Thymus (tissue), 11 donors: ENCODE measurements around the gene TTBK2. TPM values are rescaled to one million over a fixed set of nuclear protein-coding genes. Genes with fewer than 3 reads are reported as not detected.
"Not testable (repeated sequence)": the region's sequence is repeated elsewhere in the genome, so short reads cannot be mapped to it uniquely, and the experiment has no call there.

Experiments used
- DNase-seq, 9 donors: peaks; one replicate each; pipeline ENCODE4 v3.0.0-alpha.2; 2013; ENCODE audit warnings: low spot score in 9 of 9, low read depth in 6 of 9, missing footprints in 1 of 9
- H3K27ac ChIP-seq, 2 donors: one replicate each; pipeline ENCODE4 v1.5.1; 2013; ENCODE audit warnings: control low read depth in 1 of 2, low read depth in 1 of 2, low read length in 1 of 2, mild to moderate bottlenecking in 1 of 2, moderate library complexity in 1 of 2
- H3K27me3 ChIP-seq, 2 donors: one replicate each; pipeline ENCODE4 v1.5.1; 2013; ENCODE audit warnings: low read length in 1 of 2; ENCODE audit not compliant: control insufficient read depth in 2 of 2, insufficient read depth in 1 of 2
- H3K36me3 ChIP-seq, 2 donors: one replicate each; pipeline ENCODE4 v1.5.1; 2013; ENCODE audit warnings: low read length in 1 of 2, mild to moderate bottlenecking in 1 of 2, moderate library complexity in 1 of 2; ENCODE audit not compliant: control insufficient read depth in 2 of 2, insufficient read depth in 2 of 2
- H3K4me1 ChIP-seq, 2 donors: one replicate each; pipeline ENCODE4 v1.5.1; 2013; ENCODE audit warnings: low read length in 2 of 2; ENCODE audit not compliant: control insufficient read depth in 2 of 2, insufficient read depth in 2 of 2
- H3K4me3 ChIP-seq, 2 donors: one replicate each; pipeline ENCODE4 v1.5.1; 2013; ENCODE audit warnings: low read length in 2 of 2, control low read depth in 1 of 2, mild to moderate bottlenecking in 1 of 2
- H3K9me3 ChIP-seq, 2 donors: one replicate each; pipeline ENCODE4 v1.5.1; 2013; ENCODE audit warnings: low read length in 1 of 2, mild to moderate bottlenecking in 1 of 2; ENCODE audit not compliant: control insufficient read depth in 2 of 2, insufficient read depth in 1 of 2
- WGBS: extraction: QIAGEN DNeasy Blood & Tissue Kit; methylation state at CpG from one replicate; pipeline ENCODE4 v1.1.7; 2013; 5-methylcytosine and 5-hydroxymethylcytosine counted together
- polyA plus RNA-seq: library from polyadenylated mRNA; stranded (reverse); fragments of 200-250 nt; gene quantifications from one replicate; pipeline ENCODE4 v1.2.3, GENCODE V29; 2013
- total RNA-seq: library from RNA; stranded (reverse); fragments of 120-200 nt; gene quantifications from one replicate; pipeline ENCODE4 v1.2.4, GENCODE V29; 2013
- donor health status: healthy.

The TTBK2 gene
- total and polyA plus RNA-seq, 2 donors, result 4.4 to 5.7 TPM

- H3K9me3 ChIP-seq, result peaks cover 0 to 3% of the 10 kb centered on the region in 2 donors
- no peak overlapping the region for H3K4me3 ChIP-seq
- no peak overlapping the region for H3K27ac ChIP-seq
- 34% methylated on average over 5 of the region's 5 CpGs for WGBS
- H3K4me1 ChIP-seq, result peaks cover 0 to 3% of the 10 kb centered on the region in 2 donors
- H3K36me3 ChIP-seq, result no peaks in the 10 kb centered on the region
- no peaks in the 10 kb centered on the region for H3K27me3 ChIP-seq
- peak in 2 of 9 donors; percentile 0 to 14 for DNase-seq
Observed at GRCh38 chr15:42914728-42915497, 5.7 kb downstream of the TTBK2 start.

- DNase-seq, result no peak
- Histone ChIP-seq H3K4me1 (no peaks in the 10 kb centered on the region), H3K36me3 (no peaks in the 10 kb centered on the region), H3K4me3 (no peak overlapping the region), H3K27me3 (no peaks in the 10 kb centered on the region), H3K27ac (no peak overlapping the region), H3K9me3 (peaks cover 0 to under 1% of the 10 kb centered on the region in 2 donors)
- WGBS, result 96% methylated on average over 5 of the region's 5 CpGs
Observed at GRCh38 chr15:42911058-42911592, 9.5 kb downstream of the TTBK2 start.

DNA sequence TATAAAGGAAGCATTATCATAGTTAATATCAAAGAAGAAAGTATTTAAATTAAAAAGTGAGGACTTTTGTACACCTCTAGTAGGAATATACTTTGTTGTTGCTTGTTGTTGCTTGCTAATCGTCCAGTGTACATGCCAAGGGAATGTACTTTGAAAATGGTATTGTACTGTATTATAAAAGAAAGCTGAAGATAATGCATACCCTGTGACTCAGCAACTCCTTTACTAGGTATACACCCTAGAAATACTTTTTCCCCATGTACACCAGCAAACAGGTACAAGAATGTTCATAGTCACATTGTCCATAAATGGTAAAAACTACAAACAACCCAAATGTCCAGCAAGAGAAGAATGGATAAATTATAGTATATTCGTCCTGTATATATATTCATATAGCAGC, 12.0 kb downstream of the TTBK2 start:
- 70% methylated on average over 2 of the region's 2 CpGs for WGBS

DNA sequence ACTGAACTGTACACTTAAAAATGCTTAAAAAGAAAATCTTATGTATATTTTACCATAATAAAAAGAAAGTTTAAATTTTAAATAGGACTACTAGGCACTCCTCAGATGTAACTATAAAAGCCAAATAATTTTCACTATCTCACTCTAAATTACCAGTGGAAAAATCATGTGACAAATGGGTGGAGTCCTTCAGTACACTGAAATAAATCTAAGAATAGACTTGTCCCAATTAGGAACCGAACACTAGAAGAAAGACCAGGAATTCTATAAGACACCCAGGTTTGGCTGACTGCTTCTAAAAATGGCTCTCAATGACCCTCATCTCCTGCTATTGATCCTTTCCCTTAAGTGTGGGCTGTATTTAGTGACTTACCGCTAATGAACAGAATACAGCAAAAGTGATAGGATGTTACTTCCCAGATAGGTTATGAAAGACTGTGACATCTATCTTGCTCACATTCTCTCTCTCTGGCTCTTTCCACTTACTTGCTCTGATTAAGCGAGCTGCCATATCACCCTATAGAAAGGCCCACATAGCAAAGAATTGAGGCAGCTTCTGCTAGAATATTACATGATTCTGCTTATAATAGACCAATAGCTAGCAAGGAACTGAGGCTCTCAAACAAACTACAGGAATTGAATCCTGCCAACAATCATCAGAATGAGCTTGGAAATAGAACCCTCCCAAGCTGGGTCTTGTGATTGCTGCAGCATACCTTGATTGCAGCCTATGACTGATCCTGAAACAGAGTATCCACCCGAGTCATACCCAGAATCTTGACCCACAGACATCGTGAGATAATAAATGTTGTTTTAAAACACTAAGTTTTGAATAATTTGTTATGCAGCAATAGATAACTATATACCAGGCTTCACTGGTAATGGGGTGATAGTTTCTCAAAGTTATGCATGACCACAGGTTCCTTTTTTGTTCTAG, 16.9 kb downstream of the TTBK2 start:
- H3K4me3 ChIP-seq, result no peak overlapping the region
- no peaks in the 10 kb centered on the region for H3K9me3 ChIP-seq
- H3K27ac ChIP-seq, result no peak overlapping the region
- H3K27me3 ChIP-seq, result no peaks in the 10 kb centered on the region
- 96% methylated on average over 5 of the region's 5 CpGs for WGBS
- H3K4me1 ChIP-seq, result no peaks in the 10 kb centered on the region
- DNase-seq, result no peak
- no peaks in the 10 kb centered on the region for H3K36me3 ChIP-seq

More for the DNA sequence above, 12.0 kb downstream of the TTBK2 start:
- Histone ChIP-seq H3K27me3 (no peaks in the 10 kb centered on the region), H3K36me3 (no peaks in the 10 kb centered on the region), H3K9me3 (no peaks in the 10 kb centered on the region), H3K4me3 (no peak overlapping the region), H3K27ac (no peak overlapping the region), H3K4me1 (no peaks in the 10 kb centered on the region)
- DNase-seq, result no peak

GRCh38 chr15:42893911-42894310, 26.7 kb downstream of the TTBK2 start:
- H3K27ac ChIP-seq, H3K36me3 ChIP-seq, H3K4me1 ChIP-seq, DNase-seq, H3K4me3 ChIP-seq, H3K27me3 ChIP-seq: not testable (repeated sequence)
- peaks cover 1 to 10% of the 10 kb centered on the region in 2 donors for H3K9me3 ChIP-seq
- 100% methylated on average over 1 of the region's 1 CpG for WGBS

GRCh38 chr15:42891569-42891968, 29.0 kb downstream of the TTBK2 start:
- no peaks in the 10 kb centered on the region for H3K36me3 ChIP-seq
- H3K27me3 ChIP-seq, result no peaks in the 10 kb centered on the region
- H3K4me3 ChIP-seq, result no peak overlapping the region
- peaks cover 1 to 9% of the 10 kb centered on the region in 2 donors for H3K9me3 ChIP-seq
- WGBS, result 99% methylated on average over 3 of the region's 3 CpGs
- H3K4me1 ChIP-seq, result no peaks in the 10 kb centered on the region
- no peak for DNase-seq
- H3K27ac ChIP-seq, result no peak overlapping the region

DNA sequence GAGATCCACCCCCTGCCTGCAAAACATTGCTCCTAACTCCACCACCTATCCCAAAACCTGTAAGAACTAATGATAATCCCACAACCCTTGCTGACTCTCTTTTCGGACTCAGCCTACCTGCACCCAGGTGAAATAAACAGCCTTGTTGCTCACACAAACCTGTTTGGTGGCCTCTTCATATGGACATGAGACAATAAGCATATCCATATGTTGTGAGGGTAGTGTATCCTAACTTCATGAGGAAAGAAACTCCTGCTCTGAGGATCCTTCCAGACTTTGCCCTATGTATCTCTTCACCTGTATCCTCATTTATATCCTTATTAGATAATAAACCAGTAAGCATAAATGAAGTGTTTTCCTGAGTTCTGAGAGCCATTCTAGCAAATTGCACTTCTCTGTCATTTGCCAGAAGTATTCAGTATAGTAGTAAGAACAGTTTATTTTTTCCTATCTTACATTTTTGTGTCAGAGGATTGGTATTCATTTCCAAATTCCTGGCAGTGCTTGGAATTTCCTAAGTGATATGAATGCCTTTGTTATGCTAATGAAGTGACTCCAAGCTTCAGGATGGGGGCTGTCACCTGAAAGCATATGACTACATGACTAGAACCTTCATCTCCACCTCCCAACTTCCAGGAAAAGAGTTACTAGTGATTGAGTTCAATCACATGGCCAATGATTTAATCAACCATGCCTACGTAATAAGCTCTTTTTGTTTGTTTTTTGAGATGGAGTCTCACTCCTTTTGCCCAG, 30.2 kb downstream of the TTBK2 start:
- WGBS, result 96% methylated on average over 2 of the region's 2 CpGs
- Histone ChIP-seq H3K27me3 (no peaks in the 10 kb centered on the region), H3K4me1 (no peaks in the 10 kb centered on the region), H3K4me3 (no peak overlapping the region), H3K36me3 (no peaks in the 10 kb centered on the region), H3K27ac (no peak overlapping the region), H3K9me3 (peaks cover 1 to 6% of the 10 kb centered on the region in 2 donors)
- no peak for DNase-seq

DNA sequence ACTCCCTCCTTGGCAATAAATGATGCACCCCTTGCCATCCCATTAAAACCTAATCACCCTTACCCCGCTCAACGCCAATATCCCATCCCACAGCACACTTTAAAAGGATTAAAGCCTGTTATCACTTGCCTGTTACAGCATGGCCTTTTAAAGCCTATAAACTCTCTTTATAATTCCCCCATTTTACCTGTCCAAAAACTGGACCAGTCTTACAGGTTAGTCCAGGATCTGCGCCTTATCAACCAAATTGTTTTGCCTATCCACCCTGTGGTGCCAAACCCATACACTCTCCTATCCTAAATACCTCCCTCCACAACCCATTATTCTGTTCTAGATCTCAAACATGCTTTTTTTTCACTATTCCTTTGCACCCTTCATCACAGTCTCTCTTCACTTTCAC, 33.2 kb downstream of the TTBK2 start:
- H3K4me3 ChIP-seq, H3K27me3 ChIP-seq, H3K27ac ChIP-seq, H3K9me3 ChIP-seq, H3K36me3 ChIP-seq, DNase-seq, H3K4me1 ChIP-seq: not testable (repeated sequence)
- 98% methylated on average over 3 of the region's 3 CpGs for WGBS
